Liver (tissue), 3 donors: ENCODE data around the gene VSNL1.

Experiments
- EGR1 ChIP-seq, 2 donors: IDR thresholded peaks; 2 replicates each; pipeline ENCODE4 v1.6.1; 2016 to 2018; ENCODE audit warnings: antibody characterized with exemption in 2 of 2, low read depth in 2 of 2
- FOXA1 ChIP-seq: IDR thresholded peaks from 2 replicates; pipeline ENCODE4 v1.6.1; 2016; ENCODE audit warnings: antibody characterized with exemption
- GABPA ChIP-seq, 2 donors: IDR thresholded peaks in 1 of 2; conservative IDR thresholded peaks in 1 of 2; 2 replicates each; pipeline ENCODE4 v1.6.1; 2016; ENCODE audit warnings: antibody characterized with exemption in 2 of 2, mild to moderate bottlenecking in 1 of 2, moderate library complexity in 1 of 2
- JUND ChIP-seq, 2 donors: IDR thresholded peaks; 2 replicates each; pipeline ENCODE4 v1.6.1; 2016; ENCODE audit warnings: antibody characterized with exemption in 2 of 2
- MAX ChIP-seq: IDR thresholded peaks from 2 replicates; pipeline ENCODE4 v1.6.1; 2016; ENCODE audit warnings: antibody characterized with exemption
- RAD21 ChIP-seq, 2 donors: IDR thresholded peaks; 2 replicates each; pipeline ENCODE4 v1.6.1; 2016; ENCODE audit warnings: antibody characterized with exemption in 2 of 2, mild to moderate bottlenecking in 2 of 2
- RXRA ChIP-seq, 2 donors: IDR thresholded peaks; 2 replicates each; pipeline ENCODE4 v1.6.1; 2017 to 2018; ENCODE audit warnings: antibody characterized with exemption in 2 of 2, mild to moderate bottlenecking in 1 of 2
- SP1 ChIP-seq: IDR thresholded peaks from 2 replicates; pipeline ENCODE4 v1.6.1; 2018; ENCODE audit warnings: antibody characterized with exemption, mild to moderate bottlenecking
- TAF1 ChIP-seq: conservative IDR thresholded peaks from 2 replicates; pipeline ENCODE4 v1.6.1; 2016; ENCODE audit warnings: antibody characterized with exemption, mild to moderate bottlenecking
- YY1 ChIP-seq: IDR thresholded peaks from 2 replicates; pipeline ENCODE4 v1.6.1; 2016; ENCODE audit warnings: antibody characterized with exemption, mild to moderate bottlenecking
- ZBTB33 ChIP-seq: IDR thresholded peaks from 2 replicates; pipeline ENCODE4 v1.6.1; 2016; ENCODE audit warnings: antibody characterized with exemption
- TF ChIP-seq, protein P1 (sequence below): fragments of 150-350 bp; IDR thresholded peaks from 2 replicates; pipeline ENCODE4 v1.5.1; 2017; ENCODE audit warnings: improper control_type of control experiment, low read depth, low read length; ENCODE audit not compliant: missing input control
- TF ChIP-seq, protein P2 (sequence below): IDR thresholded peaks from 2 replicates; pipeline ENCODE4 v1.6.1; 2016; ENCODE audit warnings: antibody characterized with exemption
- TF ChIP-seq, protein P3 (sequence below): IDR thresholded peaks from 2 replicates; pipeline ENCODE4 v1.6.1; 2016; ENCODE audit warnings: antibody characterized with exemption, mild to moderate bottlenecking
- donor health status: healthy.
- donor health status: healthy.

DNA sequence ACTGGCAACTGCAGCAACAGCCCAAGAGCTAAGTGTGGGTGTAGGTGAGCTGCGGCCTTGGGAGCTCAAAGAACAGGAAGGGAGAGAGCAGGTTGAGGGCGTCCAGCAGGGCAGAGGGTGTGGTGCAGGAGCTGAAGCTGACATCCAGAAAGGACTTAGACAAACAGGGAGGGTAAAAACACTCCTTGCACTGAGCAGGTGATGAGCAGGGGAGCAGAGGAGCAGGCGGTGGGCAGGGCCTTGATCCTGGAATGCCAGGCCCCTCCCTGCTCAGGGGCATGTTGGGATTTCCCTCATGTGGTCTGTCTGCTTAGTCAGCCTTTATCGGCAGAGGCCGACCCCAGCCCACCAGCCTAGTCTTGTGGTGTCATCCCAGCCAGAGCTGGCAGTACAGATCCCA, 63.6 kb downstream of the VSNL1 start:
- TF ChIP-seq TAF1 (no peak), MAX (no peak), RAD21 (IDR thresholded peaks at IDR 0.05) (no peak), JUND (IDR thresholded peaks at IDR 0.05) (no peak), YY1 (no peak), GABPA (IDR thresholded peaks at IDR 0.05 in 1 of 2, conservative IDR thresholded peaks at IDR 0.05 in 1 of 2) (no peak), EGR1 (IDR thresholded peaks at IDR 0.05; ENCODE audit: low read depth in 2 of 2) (no peak), SP1 (no peak), RXRA (IDR thresholded peaks at IDR 0.05) (no peak), FOXA1 (no peak), ZBTB33 (no peak)
- TF ChIP-seq, protein P1, sequence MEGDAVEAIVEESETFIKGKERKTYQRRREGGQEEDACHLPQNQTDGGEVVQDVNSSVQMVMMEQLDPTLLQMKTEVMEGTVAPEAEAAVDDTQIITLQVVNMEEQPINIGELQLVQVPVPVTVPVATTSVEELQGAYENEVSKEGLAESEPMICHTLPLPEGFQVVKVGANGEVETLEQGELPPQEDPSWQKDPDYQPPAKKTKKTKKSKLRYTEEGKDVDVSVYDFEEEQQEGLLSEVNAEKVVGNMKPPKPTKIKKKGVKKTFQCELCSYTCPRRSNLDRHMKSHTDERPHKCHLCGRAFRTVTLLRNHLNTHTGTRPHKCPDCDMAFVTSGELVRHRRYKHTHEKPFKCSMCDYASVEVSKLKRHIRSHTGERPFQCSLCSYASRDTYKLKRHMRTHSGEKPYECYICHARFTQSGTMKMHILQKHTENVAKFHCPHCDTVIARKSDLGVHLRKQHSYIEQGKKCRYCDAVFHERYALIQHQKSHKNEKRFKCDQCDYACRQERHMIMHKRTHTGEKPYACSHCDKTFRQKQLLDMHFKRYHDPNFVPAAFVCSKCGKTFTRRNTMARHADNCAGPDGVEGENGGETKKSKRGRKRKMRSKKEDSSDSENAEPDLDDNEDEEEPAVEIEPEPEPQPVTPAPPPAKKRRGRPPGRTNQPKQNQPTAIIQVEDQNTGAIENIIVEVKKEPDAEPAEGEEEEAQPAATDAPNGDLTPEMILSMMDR = no peak
- TF ChIP-seq, protein P2, sequence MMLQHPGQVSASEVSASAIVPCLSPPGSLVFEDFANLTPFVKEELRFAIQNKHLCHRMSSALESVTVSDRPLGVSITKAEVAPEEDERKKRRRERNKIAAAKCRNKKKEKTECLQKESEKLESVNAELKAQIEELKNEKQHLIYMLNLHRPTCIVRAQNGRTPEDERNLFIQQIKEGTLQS = no peak
- TF ChIP-seq, protein P3, sequence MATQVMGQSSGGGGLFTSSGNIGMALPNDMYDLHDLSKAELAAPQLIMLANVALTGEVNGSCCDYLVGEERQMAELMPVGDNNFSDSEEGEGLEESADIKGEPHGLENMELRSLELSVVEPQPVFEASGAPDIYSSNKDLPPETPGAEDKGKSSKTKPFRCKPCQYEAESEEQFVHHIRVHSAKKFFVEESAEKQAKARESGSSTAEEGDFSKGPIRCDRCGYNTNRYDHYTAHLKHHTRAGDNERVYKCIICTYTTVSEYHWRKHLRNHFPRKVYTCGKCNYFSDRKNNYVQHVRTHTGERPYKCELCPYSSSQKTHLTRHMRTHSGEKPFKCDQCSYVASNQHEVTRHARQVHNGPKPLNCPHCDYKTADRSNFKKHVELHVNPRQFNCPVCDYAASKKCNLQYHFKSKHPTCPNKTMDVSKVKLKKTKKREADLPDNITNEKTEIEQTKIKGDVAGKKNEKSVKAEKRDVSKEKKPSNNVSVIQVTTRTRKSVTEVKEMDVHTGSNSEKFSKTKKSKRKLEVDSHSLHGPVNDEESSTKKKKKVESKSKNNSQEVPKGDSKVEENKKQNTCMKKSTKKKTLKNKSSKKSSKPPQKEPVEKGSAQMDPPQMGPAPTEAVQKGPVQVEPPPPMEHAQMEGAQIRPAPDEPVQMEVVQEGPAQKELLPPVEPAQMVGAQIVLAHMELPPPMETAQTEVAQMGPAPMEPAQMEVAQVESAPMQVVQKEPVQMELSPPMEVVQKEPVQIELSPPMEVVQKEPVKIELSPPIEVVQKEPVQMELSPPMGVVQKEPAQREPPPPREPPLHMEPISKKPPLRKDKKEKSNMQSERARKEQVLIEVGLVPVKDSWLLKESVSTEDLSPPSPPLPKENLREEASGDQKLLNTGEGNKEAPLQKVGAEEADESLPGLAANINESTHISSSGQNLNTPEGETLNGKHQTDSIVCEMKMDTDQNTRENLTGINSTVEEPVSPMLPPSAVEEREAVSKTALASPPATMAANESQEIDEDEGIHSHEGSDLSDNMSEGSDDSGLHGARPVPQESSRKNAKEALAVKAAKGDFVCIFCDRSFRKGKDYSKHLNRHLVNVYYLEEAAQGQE = no peak
